ENCODE results near the gene SPN.
"Not testable (repeated sequence)": the region's sequence is repeated elsewhere in the genome, so short reads cannot be mapped to it uniquely, and the experiment has no call there.

The SPN gene

GRCh38 chr16:29629318-29629717 is 33.7 kb upstream of the SPN start:
- H3K36me3 ChIP-seq (ENCODE audit: control insufficient read depth, insufficient read depth, low read length); H3K4me3 ChIP-seq (replicated peaks; ENCODE audit: low read depth, low read length); H3K27me3 ChIP-seq (replicated peaks; ENCODE audit: control insufficient read depth, insufficient read depth, low read length); DNase-seq (ENCODE audit: extremely low read depth, insufficient read length): not testable (repeated sequence)

GRCh38 chr16:29631658-29632057 is 31.4 kb upstream of the SPN start:
- not testable (repeated sequence) for H3K4me3 ChIP-seq (replicated peaks; ENCODE audit: low read depth, low read length); H3K27me3 ChIP-seq (replicated peaks; ENCODE audit: control insufficient read depth, insufficient read depth, low read length); DNase-seq (ENCODE audit: extremely low read depth, insufficient read length); H3K36me3 ChIP-seq (ENCODE audit: control insufficient read depth, insufficient read depth, low read length)

- not testable (repeated sequence) for H3K4me3 ChIP-seq (replicated peaks; ENCODE audit: low read depth, low read length); H3K27me3 ChIP-seq (replicated peaks; ENCODE audit: control insufficient read depth, insufficient read depth, low read length); H3K36me3 ChIP-seq (ENCODE audit: control insufficient read depth, insufficient read depth, low read length); DNase-seq (ENCODE audit: extremely low read depth, insufficient read length)
These were observed 27.1 kb upstream of the SPN start for GRCh38 chr16:29635902-29636301.

GRCh38 chr16:29636368-29636767 is 26.7 kb upstream of the SPN start:
- not testable (repeated sequence) for H3K4me3 ChIP-seq (replicated peaks; ENCODE audit: low read depth, low read length); H3K27me3 ChIP-seq (replicated peaks; ENCODE audit: control insufficient read depth, insufficient read depth, low read length); H3K36me3 ChIP-seq (ENCODE audit: control insufficient read depth, insufficient read depth, low read length); DNase-seq (ENCODE audit: extremely low read depth, insufficient read length)

GRCh38 chr16:29638751-29639150 is 24.3 kb upstream of the SPN start:
- H3K27me3 ChIP-seq (replicated peaks; ENCODE audit: control insufficient read depth, insufficient read depth, low read length); H3K36me3 ChIP-seq (ENCODE audit: control insufficient read depth, insufficient read depth, low read length); H3K4me3 ChIP-seq (replicated peaks; ENCODE audit: low read depth, low read length); DNase-seq (ENCODE audit: extremely low read depth, insufficient read length): not testable (repeated sequence)

GRCh38 chr16:29641561-29641960 is 21.5 kb upstream of the SPN start:
- no peaks in the 10 kb centered on the region for H3K27me3 ChIP-seq (replicated peaks; ENCODE audit: control insufficient read depth, insufficient read depth, low read length)
- no peak for DNase-seq (ENCODE audit: extremely low read depth, insufficient read length)
- no peaks in the 10 kb centered on the region for H3K36me3 ChIP-seq (ENCODE audit: control insufficient read depth, insufficient read depth, low read length)
- no peak overlapping the region for H3K4me3 ChIP-seq (replicated peaks; ENCODE audit: low read depth, low read length)
- TF ChIP-seq CTCF (IDR thresholded peaks at IDR 0.05; ENCODE audit: insufficient read depth, low read length, poor library complexity, severe bottlenecking), result peak; percentile 37

- TF ChIP-seq CTCF (IDR thresholded peaks at IDR 0.05; ENCODE audit: insufficient read depth, low read length, poor library complexity, severe bottlenecking), result no peak
- Histone ChIP-seq H3K36me3 (ENCODE audit: control insufficient read depth, insufficient read depth, low read length) (no peaks in the 10 kb centered on the region), H3K27me3 (replicated peaks; ENCODE audit: control insufficient read depth, insufficient read depth, low read length) (no peaks in the 10 kb centered on the region), H3K4me3 (replicated peaks; ENCODE audit: low read depth, low read length) (no peak overlapping the region)
- no peak for DNase-seq (ENCODE audit: extremely low read depth, insufficient read length)
These were observed 19.5 kb upstream of the SPN start for GRCh38 chr16:29643596-29643995.

GRCh38 chr16:29644338-29644857 is 18.6 kb upstream of the SPN start:
- no peak overlapping the region for H3K4me3 ChIP-seq (replicated peaks; ENCODE audit: low read depth, low read length)
- peak; percentile 78 for DNase-seq (ENCODE audit: extremely low read depth, insufficient read length)
- H3K27me3 ChIP-seq (replicated peaks; ENCODE audit: control insufficient read depth, insufficient read depth, low read length), result no peaks in the 10 kb centered on the region
- no peak for TF ChIP-seq CTCF (IDR thresholded peaks at IDR 0.05; ENCODE audit: insufficient read depth, low read length, poor library complexity, severe bottlenecking)
- H3K36me3 ChIP-seq (ENCODE audit: control insufficient read depth, insufficient read depth, low read length), result no peaks in the 10 kb centered on the region

All from GM06990 (cell line).